ENCODE data around the gene MAPKAPK2.

MAPKAPK2 gene

GRCh38 chr1:206685334-206685768, 646 bp downstream of the MAPKAPK2 start:
- DNase-seq = no peak

- DNase-seq = no peak
Observed at GRCh38 chr1:206685769-206686477, 1.2 kb downstream of the MAPKAPK2 start.

GRCh38 chr1:206686478-206687249, 2.0 kb downstream of the MAPKAPK2 start:
- DNase-seq = no peak

DNA sequence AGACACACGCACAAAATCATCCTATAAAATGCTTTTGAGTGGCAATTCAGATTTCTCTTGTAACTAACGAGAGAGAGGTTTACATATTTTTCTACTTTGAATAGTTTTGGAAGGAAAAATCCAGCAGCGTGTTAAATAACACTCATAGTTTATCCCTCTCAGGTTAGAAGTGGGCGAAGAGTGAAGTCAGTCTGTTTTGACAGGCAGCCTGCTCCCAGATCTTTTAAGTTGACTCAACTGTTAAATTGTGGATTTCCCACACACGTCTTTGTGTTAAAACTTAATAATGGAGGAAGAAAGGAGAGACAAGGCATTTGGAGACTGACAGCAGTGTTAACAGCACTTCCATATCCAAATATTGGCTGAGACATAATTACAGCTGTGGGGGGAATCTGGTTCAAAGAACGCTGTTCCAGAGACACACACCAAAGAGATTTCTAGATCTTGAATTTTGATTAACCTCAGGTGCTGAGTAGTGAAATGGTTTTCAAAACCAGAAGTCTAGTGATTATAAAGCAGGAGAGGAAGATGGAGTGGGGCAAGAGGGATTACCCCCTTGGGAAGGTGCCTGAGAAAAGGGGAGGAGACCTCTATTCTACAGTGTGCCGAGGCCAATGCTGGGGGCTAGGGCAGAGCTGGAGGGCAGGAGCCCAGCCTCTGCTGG, 2.7 kb downstream of the MAPKAPK2 start:
- no peak for DNase-seq

DNA sequence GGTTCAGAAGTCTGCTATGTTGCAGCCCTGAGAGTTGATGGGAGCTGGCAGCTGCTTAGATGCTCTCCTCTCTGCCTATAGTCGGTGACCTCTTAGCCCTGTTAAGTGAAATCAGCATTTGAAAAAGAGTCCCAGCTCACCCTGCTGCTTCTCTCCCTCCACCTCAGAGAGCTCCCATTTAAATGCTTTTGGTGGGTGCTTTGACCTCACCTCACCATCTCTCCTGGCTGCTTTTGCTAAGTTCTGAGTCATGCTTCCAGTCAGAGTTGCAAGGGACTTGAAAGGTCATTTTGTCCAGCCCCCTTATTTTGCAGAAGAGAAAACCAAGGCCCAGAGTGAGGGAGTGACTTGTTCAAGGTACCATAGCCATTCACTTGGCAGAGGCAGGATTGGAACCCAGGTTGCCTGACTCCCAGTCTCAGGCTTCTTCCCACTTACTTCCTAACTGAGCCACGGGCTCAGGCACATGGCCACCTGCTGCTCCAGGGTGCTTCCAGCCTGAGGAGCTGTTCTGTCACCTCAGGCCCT, 3.3 kb downstream of the MAPKAPK2 start:
- no peak for DNase-seq

DNA sequence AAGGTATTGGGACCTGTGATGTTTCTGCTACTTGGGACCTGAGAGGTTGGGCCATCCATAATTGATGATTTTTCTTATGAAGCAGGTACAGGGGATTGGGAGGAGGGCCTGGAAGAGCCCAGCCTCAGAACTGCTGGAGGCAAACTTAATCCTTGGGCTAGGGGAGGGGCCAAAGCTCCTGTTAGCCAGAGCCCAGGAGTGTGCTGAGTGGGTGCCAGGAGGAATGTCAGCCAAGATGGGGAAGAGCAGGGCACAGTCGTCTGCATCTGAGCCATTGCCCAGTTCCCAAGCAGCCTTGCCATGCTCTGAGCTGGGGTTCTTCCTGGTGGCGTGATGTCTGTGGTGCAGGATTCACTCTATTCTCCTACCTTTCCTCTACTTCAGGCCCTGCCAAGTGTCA, 5.8 kb downstream of the MAPKAPK2 start:
- DNase-seq = no peak

- DNase-seq = no peak
Observed at GRCh38 chr1:206691604-206692003, 6.9 kb downstream of the MAPKAPK2 start.

DNA sequence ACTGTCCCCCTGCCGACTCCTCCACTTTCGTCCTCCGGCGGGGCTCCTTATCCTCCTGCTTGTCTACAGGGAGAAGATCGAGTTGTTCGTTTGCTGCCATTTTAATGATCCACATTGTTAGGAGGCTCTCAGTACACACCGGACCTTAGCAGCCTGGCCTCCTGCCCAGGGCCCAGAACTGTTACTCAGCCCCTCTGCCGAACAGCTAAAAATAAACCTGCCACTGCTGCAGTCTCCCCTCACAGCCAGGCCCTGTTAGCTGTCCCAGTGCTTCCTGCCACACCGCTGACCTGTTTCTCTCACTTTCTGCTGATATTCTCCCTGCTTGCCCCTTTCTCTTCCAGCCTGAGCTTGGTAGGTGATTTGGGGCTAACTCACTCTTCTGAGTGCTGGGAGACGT, 8.3 kb downstream of the MAPKAPK2 start:
- DNase-seq = no peak

DNA sequence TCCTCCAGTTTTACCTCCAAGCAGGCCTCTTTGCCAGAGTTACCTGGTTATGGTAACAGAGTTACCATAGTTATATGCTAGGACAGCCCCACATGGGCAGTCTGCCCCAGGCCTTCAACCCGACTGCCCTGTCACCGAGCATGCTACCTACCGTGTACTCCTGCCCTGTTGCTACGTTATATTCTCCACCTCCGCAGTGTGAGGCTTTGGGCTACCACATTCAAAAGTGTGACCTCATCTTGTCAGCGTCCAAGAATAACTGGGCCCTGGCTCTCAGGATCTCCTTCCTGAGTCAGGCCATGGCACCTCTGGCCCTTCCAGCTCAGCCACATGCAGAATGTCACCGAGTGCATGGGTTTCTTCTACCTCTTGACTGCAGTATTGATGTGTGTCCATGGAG, 8.9 kb downstream of the MAPKAPK2 start:
- no peak for DNase-seq

GRCh38 chr1:206694171-206695124, 9.7 kb downstream of the MAPKAPK2 start:
- no peak for DNase-seq

DNA sequence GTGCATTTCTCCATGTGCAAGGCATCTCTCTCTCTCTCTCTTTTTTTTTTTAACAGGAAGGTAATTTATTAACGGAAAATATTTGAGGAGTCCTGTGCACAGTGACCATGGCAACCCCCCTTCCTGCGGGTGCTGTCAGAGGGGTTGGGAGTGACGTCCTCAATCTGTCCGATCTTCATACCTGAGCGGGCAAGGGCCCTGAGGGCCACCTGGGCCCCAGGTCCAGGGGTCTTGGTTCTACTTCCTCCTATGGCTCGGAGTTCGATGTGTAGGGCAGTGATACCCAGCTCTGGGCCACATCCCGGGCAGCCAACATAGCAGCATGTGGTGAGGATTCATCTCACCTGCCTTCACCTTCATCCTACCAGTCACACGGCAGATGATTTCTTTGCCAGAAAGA, 11.0 kb downstream of the MAPKAPK2 start:
- DNase-seq = no peak

DNA sequence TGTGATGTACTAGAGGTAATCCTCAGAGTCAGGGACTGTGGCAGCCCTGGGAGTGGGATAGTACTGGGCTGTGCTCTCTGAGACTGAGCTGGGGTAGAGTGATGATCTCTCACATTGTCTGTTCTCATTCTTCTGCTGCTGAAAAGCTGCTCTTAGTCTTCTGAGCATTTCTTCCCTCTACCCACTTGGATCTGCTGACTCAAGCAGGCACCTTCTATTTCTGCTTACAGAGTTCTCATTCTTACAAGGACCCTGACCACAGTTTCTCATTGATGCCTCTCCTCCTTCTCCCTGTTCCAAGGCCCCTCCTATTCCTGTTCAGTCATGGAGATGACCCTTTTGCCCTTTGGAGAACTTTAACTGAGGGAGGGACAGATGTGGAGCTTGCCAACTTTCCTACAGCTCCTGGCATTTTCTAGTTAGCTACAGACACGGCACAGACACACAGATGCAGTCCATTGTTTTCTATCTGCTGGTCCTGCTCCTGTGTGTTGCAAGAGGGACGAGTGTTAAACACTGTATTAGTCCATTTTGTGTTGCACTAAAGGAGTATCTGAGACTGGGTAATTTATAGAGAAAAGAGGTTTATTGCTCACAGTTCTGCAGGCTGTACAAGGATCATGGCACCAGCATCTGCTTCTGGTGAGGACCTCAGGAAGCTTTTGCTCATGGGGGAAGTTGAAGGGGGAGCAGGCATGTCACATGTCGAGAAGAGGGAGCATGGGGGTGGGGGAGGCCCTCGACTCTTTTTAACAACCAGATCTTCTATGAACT, 12.3 kb downstream of the MAPKAPK2 start:
- no peak for DNase-seq

GRCh38 chr1:206698011-206698410, 13.3 kb downstream of the MAPKAPK2 start:
- no peak for DNase-seq

DNA sequence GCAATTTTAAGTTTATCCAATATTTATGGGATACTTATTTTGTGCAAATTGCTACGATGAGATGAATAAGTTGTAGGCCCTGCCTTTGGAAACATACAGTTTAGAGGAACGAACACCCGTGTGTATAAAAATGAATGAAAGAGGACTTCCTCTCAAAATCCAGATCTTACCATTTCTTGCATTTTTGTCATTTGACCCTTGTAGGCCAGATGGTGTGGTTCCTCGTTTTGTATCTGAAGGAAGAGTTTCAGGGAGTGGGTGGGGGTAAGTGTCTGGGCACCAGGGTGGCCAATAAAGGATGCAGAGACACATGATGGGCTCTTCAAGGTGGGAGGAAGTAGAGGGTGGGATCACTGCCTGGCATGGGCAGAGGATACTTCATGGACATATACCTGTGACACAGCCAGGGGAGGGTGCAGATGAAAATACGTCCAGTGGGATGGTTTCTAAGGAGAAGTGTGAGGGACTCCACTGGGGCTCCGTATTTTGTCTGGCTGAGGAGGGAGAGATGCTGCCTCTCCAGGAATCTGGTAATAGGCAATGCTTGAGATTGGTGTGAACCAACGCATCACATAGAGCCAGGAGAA, 14.4 kb downstream of the MAPKAPK2 start:
- DNase-seq = no peak

- DNase-seq = no peak
Observed at GRCh38 chr1:206699626-206700025, 14.9 kb downstream of the MAPKAPK2 start.

- no peak for DNase-seq
Observed at GRCh38 chr1:206700445-206701036, 15.8 kb downstream of the MAPKAPK2 start.

- DNase-seq = no peak
Observed at GRCh38 chr1:206702260-206702659, 17.6 kb downstream of the MAPKAPK2 start.

- no peak for DNase-seq
Observed at GRCh38 chr1:206702803-206703202, 18.1 kb downstream of the MAPKAPK2 start.

- DNase-seq = no peak
Observed at GRCh38 chr1:206703661-206704060, 19.0 kb downstream of the MAPKAPK2 start.

- no peak for DNase-seq
Observed at GRCh38 chr1:206704226-206704625, 19.5 kb downstream of the MAPKAPK2 start.

- DNase-seq = peak; percentile 28
Observed at GRCh38 chr1:206705191-206705590, 20.5 kb downstream of the MAPKAPK2 start.
